ENCODE results near the gene HPCA. TPM values are rescaled to one million over a fixed set of nuclear protein-coding genes. Genes with fewer than 3 reads are reported as not detected.

The HPCA gene
- total and polyA plus RNA-seq, 2 of the 8 experiments (the other 6 are each of a cell fraction or from before 2014, with no cell fraction given): 0.70 to 1.4 TPM

DNA sequence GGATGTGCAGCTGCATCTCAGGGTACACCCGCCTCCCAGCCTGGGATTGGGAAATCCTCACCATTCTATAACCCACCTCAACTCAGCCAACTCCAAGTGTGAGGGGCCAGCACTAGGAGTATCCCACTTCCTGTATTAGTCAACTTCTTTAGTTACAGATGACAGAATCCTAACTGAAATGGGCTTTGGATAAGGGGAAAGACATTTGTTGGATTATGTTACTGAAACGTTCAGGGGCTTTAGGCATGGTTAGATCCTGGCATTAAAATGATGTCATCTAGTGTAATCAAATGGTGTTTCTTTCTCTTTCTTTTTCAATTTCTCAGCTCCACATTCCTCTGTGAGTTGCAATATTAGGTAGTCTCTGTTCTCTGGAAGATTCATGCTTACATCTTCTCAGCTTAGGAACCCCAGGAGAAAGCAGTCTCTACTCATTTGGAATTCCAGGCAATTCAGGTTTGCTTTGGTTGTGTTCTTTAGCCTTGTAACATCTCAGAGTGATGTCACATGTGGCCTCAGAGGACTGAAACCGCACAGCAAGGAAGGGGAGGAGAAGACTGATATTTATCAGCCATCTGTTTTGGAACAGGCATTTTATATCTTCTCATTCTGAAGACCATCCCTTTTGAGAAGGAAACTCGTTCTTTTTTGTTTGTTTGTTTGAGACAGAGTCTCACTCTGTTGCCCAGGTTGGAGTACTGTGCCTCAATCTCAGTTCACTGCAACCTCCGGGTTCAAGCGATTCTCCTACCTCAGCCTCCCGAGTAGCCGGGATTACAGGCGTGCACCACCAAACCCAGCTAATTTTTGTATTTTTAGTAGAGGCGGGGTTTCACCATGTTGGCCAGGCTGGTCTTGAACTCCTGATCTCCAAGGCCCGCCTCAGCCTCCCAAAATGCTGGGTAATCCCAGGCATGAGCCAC is 33.8 kb downstream of the HPCA start:
- Histone ChIP-seq H3K4me2 (ENCODE audit: insufficient read depth in 1 of 2, low read depth in 2 of 2, low read length in 2 of 2) (no peak overlapping the region), H3K23me2 (ENCODE audit: low read depth, low read length) (peaks cover 5% of the 10 kb centered on the region; the same call in 1 of the 2 replicates), H3K23ac (ENCODE audit: insufficient read length) (no peak overlapping the region), H3K4me1 (replicated peaks in 1 of 4; ENCODE audit: control insufficient read depth in 3 of 4, insufficient read depth in 4 of 4, low read length in 3 of 4) (peaks cover 0 to 4% (median 1%) of the 10 kb centered on the region in 4 experiments; a peak in 2 of 7 replicates), H3K27me3 (replicated peaks in 1 of 4; ENCODE audit: control insufficient read depth in 3 of 4, extremely low read depth in 1 of 4, insufficient read depth in 3 of 4, low read length in 3 of 4) (peaks cover 6 to 25% (median 23%) of the 10 kb centered on the region in 4 experiments), H4K8ac (ENCODE audit: extremely low read depth, insufficient read depth, low read length) (no peak overlapping the region), H2BK12ac (ENCODE audit: low read depth, low read length) (no peak overlapping the region), H2BK15ac (ENCODE audit: low read length) (no peak overlapping the region), H4K5ac (ENCODE audit: insufficient read length, low read depth, low read length) (no peak overlapping the region), H2BK120ac (replicated peaks; ENCODE audit: low read depth, low read length) (no peak overlapping the region), H3K56ac (replicated peaks; ENCODE audit: insufficient read length, low read depth, low read length) (no peak overlapping the region), H4K20me1 (replicated peaks in 1 of 2; ENCODE audit: control insufficient read depth in 1 of 2, insufficient read depth in 2 of 2, low read length in 2 of 2) (no peaks in the 10 kb centered on the region), H3K4me3 (ENCODE audit: extremely low read depth in 1 of 4, insufficient read depth in 2 of 4, low read depth in 3 of 4, low read length in 4 of 4) (no peak overlapping the region), H3K36me3 (ENCODE audit: control insufficient read depth in 2 of 4, insufficient read depth in 4 of 4, low read length in 3 of 4) (no peaks in the 10 kb centered on the region), H3K14ac (ENCODE audit: insufficient read length) (no peak overlapping the region), H3K79me1 (ENCODE audit: low read depth, low read length) (no peaks in the 10 kb centered on the region), H4K91ac (replicated peaks; ENCODE audit: insufficient read length, low read length) (no peak overlapping the region), H3K27ac (ENCODE audit: low read depth, low read length) (no peak overlapping the region), H2BK5ac (ENCODE audit: low read depth, low read length) (no peak overlapping the region), H3K79me2 (ENCODE audit: control insufficient read depth in 1 of 2, insufficient read depth in 2 of 2, low read length in 2 of 2) (no peaks in the 10 kb centered on the region), H3K18ac (ENCODE audit: extremely low read depth, low read length) (no peak overlapping the region), H3K4ac (replicated peaks; ENCODE audit: insufficient read length, low read depth, low read length) (no peak overlapping the region), H3K9ac (replicated peaks in 1 of 4; ENCODE audit: extremely low read depth in 1 of 4, low read depth in 3 of 4, low read length in 3 of 4) (no peak overlapping the region), H3K9me3 (ENCODE audit: insufficient read depth in 2 of 2, low read depth in 1 of 2, low read length in 1 of 2) (no peaks in the 10 kb centered on the region), H2AFZ (ENCODE audit: low read length) (no peak overlapping the region), H2AK5ac (ENCODE audit: low read depth, low read length) (no peak overlapping the region), H2BK20ac (ENCODE audit: low read length) (no peak overlapping the region)
- WGBS, 2 experiments (ENCODE audit: extremely low coverage in 1 of 2, insufficient coverage in 1 of 2, insufficient read length in 1 of 2, insufficient replicate concordance in 2 of 2, low coverage in 1 of 2, low lambda C conversion rate in 2 of 2, missing lambda C conversion rate in 1 of 2): 94% methylated on average over 11 of the region's 11 CpGs; no CpG with 5 or more reads in 1 of the 2 experiments
- no peak for DNase-seq (ENCODE audit: low read depth in 1 of 2, low spot score in 2 of 2)
- ChIA-PET POLR2A (ENCODE audit: partially characterized antibody) (interaction anchor here (1.5 kb wide), 1 partner anchor 13 kb away, joined by 3 read pairs; no protein-coding TSS in a partner anchor), CTCF (ENCODE audit: partially characterized antibody) (interaction anchor here (1.0 to 4.3 kb wide), 6 partner anchors 13 to 135 kb away, joined by 3 to 24 read pairs (median 8); no protein-coding TSS in a partner anchor)
- no peak for FAIRE-seq
- TF ChIP-seq, protein P1, sequence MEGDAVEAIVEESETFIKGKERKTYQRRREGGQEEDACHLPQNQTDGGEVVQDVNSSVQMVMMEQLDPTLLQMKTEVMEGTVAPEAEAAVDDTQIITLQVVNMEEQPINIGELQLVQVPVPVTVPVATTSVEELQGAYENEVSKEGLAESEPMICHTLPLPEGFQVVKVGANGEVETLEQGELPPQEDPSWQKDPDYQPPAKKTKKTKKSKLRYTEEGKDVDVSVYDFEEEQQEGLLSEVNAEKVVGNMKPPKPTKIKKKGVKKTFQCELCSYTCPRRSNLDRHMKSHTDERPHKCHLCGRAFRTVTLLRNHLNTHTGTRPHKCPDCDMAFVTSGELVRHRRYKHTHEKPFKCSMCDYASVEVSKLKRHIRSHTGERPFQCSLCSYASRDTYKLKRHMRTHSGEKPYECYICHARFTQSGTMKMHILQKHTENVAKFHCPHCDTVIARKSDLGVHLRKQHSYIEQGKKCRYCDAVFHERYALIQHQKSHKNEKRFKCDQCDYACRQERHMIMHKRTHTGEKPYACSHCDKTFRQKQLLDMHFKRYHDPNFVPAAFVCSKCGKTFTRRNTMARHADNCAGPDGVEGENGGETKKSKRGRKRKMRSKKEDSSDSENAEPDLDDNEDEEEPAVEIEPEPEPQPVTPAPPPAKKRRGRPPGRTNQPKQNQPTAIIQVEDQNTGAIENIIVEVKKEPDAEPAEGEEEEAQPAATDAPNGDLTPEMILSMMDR (IDR thresholded peaks at IDR 0.05; ENCODE audit: control extremely low read depth in 1 of 3, insufficient read depth in 1 of 3, low read depth in 1 of 3, low read length in 3 of 3): no peak
- TF ChIP-seq GTF2F1 (IDR thresholded peaks at IDR 0.05; ENCODE audit: borderline replicate concordance, low read depth, low read length): no peak
- no peak for TF ChIP-seq CTBP2 (IDR thresholded peaks at IDR 0.05; ENCODE audit: borderline replicate concordance, insufficient read depth, insufficient read length, low read length)
- no peak for TF ChIP-seq HDAC2 (IDR thresholded peaks at IDR 0.05; ENCODE audit: borderline replicate concordance in 1 of 2, low read depth in 2 of 2, low read length in 2 of 2)
- no peak for TF ChIP-seq TAF7 (optimal IDR thresholded peaks at IDR 0.05; ENCODE audit: borderline replicate concordance, low read depth, low read length)
- no peak for TF ChIP-seq RNF2 (IDR thresholded peaks at IDR 0.05; ENCODE audit: borderline replicate concordance, low read depth, low read length, missing control alignments, poor library complexity, severe bottlenecking)
- TF ChIP-seq POLR2A (IDR thresholded peaks at IDR 0.05; ENCODE audit: control extremely low read depth in 1 of 2, low read depth in 2 of 2, low read length in 2 of 2): no peak
- TF ChIP-seq JUN (IDR thresholded peaks at IDR 0.05; ENCODE audit: low read depth, low read length): no peak
